NCI-H1436 treated with DMSO at 0.1 percent for 48 hours (cell line): Measurements from ENCODE around the gene LARP7.
"Not testable (repeated sequence)": the region's sequence is repeated elsewhere in the genome, so short reads cannot be mapped to it uniquely, and the experiment has no call there.

Experiments
- DNase-seq: peaks from one replicate; lab custom pipeline; 2025; lab: John Stamatoyannopoulos, UW

The LARP7 gene

GRCh38 chr4:112650332-112650731 is 13.4 kb downstream of the LARP7 start:
- no peak for DNase-seq

GRCh38 chr4:112651641-112652040 is 14.7 kb downstream of the LARP7 start:
- DNase-seq = no peak

- no peak for DNase-seq
Measured at GRCh38 chr4:112652216-112652615, 15.3 kb downstream of the LARP7 start.

GRCh38 chr4:112655270-112655669 is 18.3 kb downstream of the LARP7 start:
- DNase-seq = no peak

- not testable (repeated sequence) for DNase-seq
Measured at GRCh38 chr4:112656115-112656514, 19.2 kb downstream of the LARP7 start.

GRCh38 chr4:112664611-112665010 is 27.7 kb downstream of the LARP7 start:
- no peak for DNase-seq

GRCh38 chr4:112668131-112668530 is 31.2 kb downstream of the LARP7 start:
- no peak for DNase-seq

- DNase-seq = no peak
Measured at GRCh38 chr4:112673076-112673475, 36.1 kb downstream of the LARP7 start.

GRCh38 chr4:112673686-112674085 is 36.7 kb downstream of the LARP7 start:
- no peak for DNase-seq

GRCh38 chr4:112674376-112674775 is 37.4 kb downstream of the LARP7 start:
- no peak for DNase-seq

- no peak for DNase-seq
Measured at GRCh38 chr4:112677519-112678091, 40.7 kb downstream of the LARP7 start.

- no peak for DNase-seq
Measured at GRCh38 chr4:112680996-112681395, 44.1 kb downstream of the LARP7 start.

GRCh38 chr4:112693507-112693906 is 56.6 kb downstream of the LARP7 start:
- DNase-seq = no peak

- DNase-seq = no peak
Measured at GRCh38 chr4:112700679-112701078, 63.7 kb downstream of the LARP7 start.

- DNase-seq = no peak
Measured at GRCh38 chr4:112702892-112703291, 65.9 kb downstream of the LARP7 start.

- no peak for DNase-seq
Measured at GRCh38 chr4:112704322-112704721, 67.4 kb downstream of the LARP7 start.

GRCh38 chr4:112704991-112705845 is 68.3 kb downstream of the LARP7 start:
- DNase-seq = no peak

- DNase-seq = not testable (repeated sequence)
Measured at GRCh38 chr4:112705891-112706839, 69.2 kb downstream of the LARP7 start.

GRCh38 chr4:112706840-112707207 is 69.9 kb downstream of the LARP7 start:
- DNase-seq = no peak
